ENCODE measurements around the gene SLC6A16. TPM values are rescaled to one million over a fixed set of nuclear protein-coding genes. Genes with fewer than 3 reads are reported as not detected.

Gene SLC6A16
- total RNA-seq, 4 donors from 2014 or later, result 0.23 to 1.4 (median 0.34) TPM; not detected in 1

GRCh38 chr19:49337267-49338022 is 12.5 kb upstream of the SLC6A16 start:
- DNase-seq (ENCODE audit: low spot score in 2 of 2), result no peak
- H3K4me1 ChIP-seq, result peaks cover 30% of the 10 kb centered on the region
- no peak for TF ChIP-seq POLR2AphosphoS5 (IDR thresholded peaks at IDR 0.05)
- TF ChIP-seq CTCF (IDR thresholded peaks at IDR 0.05), result no peak
- no peak for TF ChIP-seq EP300 (IDR thresholded peaks at IDR 0.05)
- no peak for TF ChIP-seq POLR2A (IDR thresholded peaks at IDR 0.05)
- peaks cover 16% of the 10 kb centered on the region for H3K36me3 ChIP-seq
- H3K9me3 ChIP-seq, result no peaks in the 10 kb centered on the region
- H3K4me3 ChIP-seq, result no peak overlapping the region
- WGBS, result 77% methylated on average over 19 of the region's 19 CpGs
- no peaks in the 10 kb centered on the region for H3K27me3 ChIP-seq
- H3K27ac ChIP-seq, result no peak overlapping the region

- H3K4me1 ChIP-seq, result peaks cover 30% of the 10 kb centered on the region
Observed at GRCh38 chr19:49336482-49337266, 11.7 kb upstream of the SLC6A16 start.

GRCh38 chr19:49335784-49336481 is 10.9 kb upstream of the SLC6A16 start:
- TF ChIP-seq POLR2A (IDR thresholded peaks at IDR 0.05) (no peak), POLR2AphosphoS5 (IDR thresholded peaks at IDR 0.05) (no peak), EP300 (IDR thresholded peaks at IDR 0.05) (no peak), CTCF (IDR thresholded peaks at IDR 0.05) (no peak)
- H3K4me3 ChIP-seq, result peak overlapping the region; percentile 37
- peaks cover 2% of the 10 kb centered on the region for H3K36me3 ChIP-seq
- no peaks in the 10 kb centered on the region for H3K9me3 ChIP-seq
- peaks cover 30% of the 10 kb centered on the region for H3K4me1 ChIP-seq
- peak overlapping the region; percentile 23 for H3K27ac ChIP-seq
- WGBS, result 83% methylated on average over 14 of the region's 14 CpGs
- peak in 1 of 2 donors; percentile 38 for DNase-seq (ENCODE audit: low spot score in 2 of 2)
- no peaks in the 10 kb centered on the region for H3K27me3 ChIP-seq

More at GRCh38 chr19:49336482-49337266, 11.7 kb upstream of the SLC6A16 start:
- peak in 1 of 2 donors; percentile 75 for DNase-seq (ENCODE audit: low spot score in 2 of 2)
- Histone ChIP-seq H3K4me3 (no peak overlapping the region), H3K27ac (no peak overlapping the region), H3K9me3 (no peaks in the 10 kb centered on the region), H3K27me3 (no peaks in the 10 kb centered on the region), H3K36me3 (peaks cover 9% of the 10 kb centered on the region)
- TF ChIP-seq POLR2A (IDR thresholded peaks at IDR 0.05) (no peak), CTCF (IDR thresholded peaks at IDR 0.05) (no peak)
- WGBS, result 85% methylated on average over 8 of the region's 10 CpGs

DNA sequence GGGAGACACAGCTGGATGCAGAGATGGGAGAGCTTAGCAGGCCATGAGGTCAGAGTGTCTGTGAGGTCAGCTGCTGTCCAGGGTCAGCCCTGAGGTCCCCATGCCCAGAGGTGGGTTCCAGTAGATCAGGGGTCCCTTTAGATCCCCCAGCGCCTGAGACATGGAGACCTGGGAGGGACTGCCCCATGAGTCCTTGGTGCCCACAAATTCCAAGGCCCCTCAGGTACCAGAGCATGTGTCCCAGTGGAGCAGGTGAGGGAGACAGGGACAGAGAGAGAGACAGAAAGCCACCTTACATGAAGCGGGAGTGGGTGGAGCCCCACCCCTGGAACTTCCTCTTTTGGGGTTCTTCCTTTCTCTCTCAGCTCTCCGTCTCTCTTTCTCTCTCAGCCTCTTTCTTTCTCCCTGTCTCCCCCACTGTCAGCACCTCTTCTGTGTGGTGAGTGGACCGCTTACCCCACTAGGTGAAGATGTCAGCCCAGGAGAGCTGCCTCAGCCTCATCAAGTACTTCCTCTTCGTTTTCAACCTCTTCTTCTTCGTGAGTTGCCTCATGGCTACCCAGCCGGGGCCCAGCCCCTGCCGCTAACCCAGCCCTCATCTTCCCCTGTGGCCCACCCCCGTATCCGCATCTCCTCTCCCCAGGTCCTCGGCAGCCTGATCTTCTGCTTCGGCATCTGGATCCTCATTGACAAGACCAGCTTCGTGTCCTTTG is 10.2 kb upstream of the SLC6A16 start, which contains the start of gene CD37:
Gene CD37, plus strand, starts transcription at position 336 of the 713 bp plus-strand sequence. Its CDS starts 135 bp downstream, at position 471.
- Histone ChIP-seq H3K9me3 (no peaks in the 10 kb centered on the region), H3K4me1 (peaks cover 23% of the 10 kb centered on the region), H3K4me3 (peak within 1 kb of the TSS; percentile 37), H3K36me3 (no peaks in the 10 kb centered on the region), H3K27me3 (no peaks in the 10 kb centered on the region), H3K27ac (peak within 1 kb of the TSS; percentile 23)
- WGBS, result 68% methylated on average over 13 of the region's 13 CpGs
- peak in 1 of 2 donors; percentile 74 for DNase-seq (ENCODE audit: low spot score in 2 of 2)
- no peak for TF ChIP-seq POLR2AphosphoS5 (IDR thresholded peaks at IDR 0.05)
- TF ChIP-seq POLR2A (IDR thresholded peaks at IDR 0.05), result no peak
- TF ChIP-seq EP300 (IDR thresholded peaks at IDR 0.05), result no peak
- no peak for TF ChIP-seq CTCF (IDR thresholded peaks at IDR 0.05)
